C4-2B (cell line): ENCODE data around the gene UVRAG.

Experiments
- ZFX ChIP-seq: fragments of 450-650 bp; IDR thresholded peaks from 2 replicates; pipeline ENCODE4 v1.6.1; 2017
- TF ChIP-seq, protein P1 (sequence below): fragments of 450-650 bp; conservative IDR thresholded peaks from 2 replicates; pipeline ENCODE4 v1.5.1; 2017; ENCODE audit warnings: mild to moderate bottlenecking

DNA sequence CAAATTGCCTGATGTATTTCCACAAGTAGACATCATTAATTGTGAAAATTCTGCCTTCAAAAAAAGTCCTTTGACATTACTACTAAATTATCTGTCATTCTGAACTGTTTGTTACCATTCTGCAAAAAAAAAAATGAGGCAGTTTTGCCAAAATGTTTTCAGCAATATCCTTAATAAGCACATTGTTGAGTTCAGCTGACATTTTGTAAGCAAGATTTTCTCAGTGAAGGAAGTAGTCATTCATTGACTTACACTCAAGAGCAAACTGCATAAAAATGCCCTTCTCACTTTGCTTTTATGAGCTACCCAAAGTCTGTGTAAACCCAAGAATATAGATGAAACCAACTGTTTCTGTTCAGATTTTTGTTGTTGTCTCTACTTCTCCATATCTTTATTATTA lies 125.9 kb downstream of the UVRAG start:
- TF ChIP-seq, protein P1, sequence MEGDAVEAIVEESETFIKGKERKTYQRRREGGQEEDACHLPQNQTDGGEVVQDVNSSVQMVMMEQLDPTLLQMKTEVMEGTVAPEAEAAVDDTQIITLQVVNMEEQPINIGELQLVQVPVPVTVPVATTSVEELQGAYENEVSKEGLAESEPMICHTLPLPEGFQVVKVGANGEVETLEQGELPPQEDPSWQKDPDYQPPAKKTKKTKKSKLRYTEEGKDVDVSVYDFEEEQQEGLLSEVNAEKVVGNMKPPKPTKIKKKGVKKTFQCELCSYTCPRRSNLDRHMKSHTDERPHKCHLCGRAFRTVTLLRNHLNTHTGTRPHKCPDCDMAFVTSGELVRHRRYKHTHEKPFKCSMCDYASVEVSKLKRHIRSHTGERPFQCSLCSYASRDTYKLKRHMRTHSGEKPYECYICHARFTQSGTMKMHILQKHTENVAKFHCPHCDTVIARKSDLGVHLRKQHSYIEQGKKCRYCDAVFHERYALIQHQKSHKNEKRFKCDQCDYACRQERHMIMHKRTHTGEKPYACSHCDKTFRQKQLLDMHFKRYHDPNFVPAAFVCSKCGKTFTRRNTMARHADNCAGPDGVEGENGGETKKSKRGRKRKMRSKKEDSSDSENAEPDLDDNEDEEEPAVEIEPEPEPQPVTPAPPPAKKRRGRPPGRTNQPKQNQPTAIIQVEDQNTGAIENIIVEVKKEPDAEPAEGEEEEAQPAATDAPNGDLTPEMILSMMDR: no peak
- no peak for TF ChIP-seq ZFX
